ENCODE measurements around the gene PHOSPHO2. TPM values are rescaled to one million over a fixed set of nuclear protein-coding genes. Genes with fewer than 3 reads are reported as not detected.

The PHOSPHO2 gene
- total RNA-seq, 4 donors from 2014 or later: 12.1 to 20.0 (median 13.2) TPM

DNA sequence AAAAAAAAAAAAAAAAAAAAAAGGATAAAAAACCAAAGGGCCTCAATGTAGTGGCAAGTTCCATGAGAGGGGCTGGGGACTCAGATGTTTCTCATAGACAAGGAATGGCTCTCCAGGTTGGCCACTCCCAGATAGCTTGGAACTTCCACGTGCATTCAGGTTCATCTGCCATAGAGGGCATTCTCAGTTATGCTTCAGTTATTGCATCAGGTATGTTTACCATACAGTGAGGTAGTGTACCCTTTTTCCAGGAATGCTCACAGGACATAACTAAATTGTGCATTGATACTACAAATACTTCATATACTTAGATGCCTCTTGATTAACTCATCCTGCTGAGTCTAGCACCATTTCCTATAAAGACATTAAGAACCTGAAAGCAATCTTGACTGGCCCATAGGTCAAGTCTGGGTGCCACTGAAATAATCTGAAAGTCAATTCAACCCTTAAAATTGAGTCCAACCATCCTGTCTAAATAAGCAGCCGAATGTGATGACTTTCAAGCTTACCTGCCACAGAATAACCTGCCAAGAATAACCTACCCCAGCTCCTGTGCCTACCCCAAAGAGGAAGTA, 24.7 kb downstream of the PHOSPHO2 start:
- H3K4me3 ChIP-seq (replicated peaks in 1 of 3): no peak overlapping the region
- H3K9me3 ChIP-seq: no peaks in the 10 kb centered on the region
- no peaks in the 10 kb centered on the region for H3K27me3 ChIP-seq
- intact Hi-C loops (cut with DNase I): no loop called here
- H3K4me1 ChIP-seq: peaks cover 0 to 9% of the 10 kb centered on the region in 2 donors
- H3K27ac ChIP-seq: no peak overlapping the region
- no peak for DNase-seq
- H3K36me3 ChIP-seq: no peaks in the 10 kb centered on the region
- TF ChIP-seq, protein P1, sequence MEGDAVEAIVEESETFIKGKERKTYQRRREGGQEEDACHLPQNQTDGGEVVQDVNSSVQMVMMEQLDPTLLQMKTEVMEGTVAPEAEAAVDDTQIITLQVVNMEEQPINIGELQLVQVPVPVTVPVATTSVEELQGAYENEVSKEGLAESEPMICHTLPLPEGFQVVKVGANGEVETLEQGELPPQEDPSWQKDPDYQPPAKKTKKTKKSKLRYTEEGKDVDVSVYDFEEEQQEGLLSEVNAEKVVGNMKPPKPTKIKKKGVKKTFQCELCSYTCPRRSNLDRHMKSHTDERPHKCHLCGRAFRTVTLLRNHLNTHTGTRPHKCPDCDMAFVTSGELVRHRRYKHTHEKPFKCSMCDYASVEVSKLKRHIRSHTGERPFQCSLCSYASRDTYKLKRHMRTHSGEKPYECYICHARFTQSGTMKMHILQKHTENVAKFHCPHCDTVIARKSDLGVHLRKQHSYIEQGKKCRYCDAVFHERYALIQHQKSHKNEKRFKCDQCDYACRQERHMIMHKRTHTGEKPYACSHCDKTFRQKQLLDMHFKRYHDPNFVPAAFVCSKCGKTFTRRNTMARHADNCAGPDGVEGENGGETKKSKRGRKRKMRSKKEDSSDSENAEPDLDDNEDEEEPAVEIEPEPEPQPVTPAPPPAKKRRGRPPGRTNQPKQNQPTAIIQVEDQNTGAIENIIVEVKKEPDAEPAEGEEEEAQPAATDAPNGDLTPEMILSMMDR (IDR thresholded peaks at IDR 0.05): no peak
- no peak for TF ChIP-seq POLR2A (IDR thresholded peaks at IDR 0.05)
- 79 to 86% methylated on average over 2 of the region's 2 CpGs for WGBS, 2 donors

DNA sequence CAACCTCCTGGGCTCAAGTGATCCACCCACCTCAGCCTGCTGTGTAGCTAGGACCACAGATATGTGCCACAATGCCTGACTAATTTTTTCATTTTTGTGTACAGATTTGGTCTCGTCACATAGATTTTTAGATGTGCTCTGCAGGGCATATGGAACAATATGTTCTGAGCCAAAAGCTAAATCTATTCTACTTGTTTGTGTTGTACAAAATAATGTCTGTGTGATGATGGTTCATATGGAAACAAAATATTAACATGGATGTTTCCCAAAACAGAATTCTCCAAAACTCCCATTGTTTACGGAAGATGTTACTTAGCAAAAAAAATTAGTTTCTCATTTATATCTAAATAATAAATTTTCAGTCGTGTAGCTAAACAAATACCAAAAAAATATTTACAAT, 26.7 kb downstream of the PHOSPHO2 start:
- Histone ChIP-seq H3K36me3 (no peaks in the 10 kb centered on the region), H3K4me1 (peaks cover 0 to under 1% of the 10 kb centered on the region in 2 donors), H3K27ac (no peak overlapping the region), H3K27me3 (no peaks in the 10 kb centered on the region), H3K9me3 (no peaks in the 10 kb centered on the region), H3K4me3 (replicated peaks in 1 of 3) (no peak overlapping the region)
- whole genome bisulfite sequencing, 2 donors: 70 to 88% methylated on average over 3 of the region's 3 CpGs
- DNase-seq: no peak
- intact Hi-C loops (cut with DNase I): no loop called here
- TF ChIP-seq, protein P1 (IDR thresholded peaks at IDR 0.05): no peak
- TF ChIP-seq POLR2A (IDR thresholded peaks at IDR 0.05): no peak

- TF ChIP-seq POLR2A (IDR thresholded peaks at IDR 0.05): no peak
- TF ChIP-seq, protein P1 (IDR thresholded peaks at IDR 0.05): no peak
- no peaks in the 10 kb centered on the region for H3K27me3 ChIP-seq
- WGBS, 2 donors: 80 to 91% methylated on average over 5 of the region's 5 CpGs
- H3K4me3 ChIP-seq (replicated peaks in 1 of 3): no peak overlapping the region
- no peak overlapping the region for H3K27ac ChIP-seq
- intact Hi-C loops (cut with DNase I): no loop called here
- DNase-seq: no peak
- no peaks in the 10 kb centered on the region for H3K4me1 ChIP-seq
- no peaks in the 10 kb centered on the region for H3K36me3 ChIP-seq
- no peaks in the 10 kb centered on the region for H3K9me3 ChIP-seq
Observed at GRCh38 chr2:169727065-169727464, 32.8 kb downstream of the PHOSPHO2 start.

DNA sequence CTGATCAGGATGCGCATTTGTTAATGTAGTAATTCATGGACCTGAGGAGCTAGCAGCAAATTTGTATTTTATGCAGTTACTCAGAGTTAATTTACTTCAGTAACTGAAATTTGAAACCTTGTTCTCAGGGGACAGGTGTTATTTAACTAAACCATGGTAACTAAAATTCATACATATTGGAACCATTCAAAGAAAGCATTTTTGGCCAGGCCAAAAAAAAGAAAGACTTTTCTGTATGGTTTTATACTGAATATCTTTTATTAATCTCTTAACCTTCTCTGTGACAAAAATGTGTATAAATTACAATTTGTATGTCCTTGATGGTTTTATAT, 35.0 kb downstream of the PHOSPHO2 start:
- 94 to 95% methylated on average over 1 of the region's 1 CpG for WGBS, 2 donors

GRCh38 chr2:169732075-169732474, 37.8 kb downstream of the PHOSPHO2 start:
- Histone ChIP-seq H3K4me1 (peaks cover 0 to 6% of the 10 kb centered on the region in 2 donors), H3K9me3 (no peaks in the 10 kb centered on the region), H3K36me3 (no peaks in the 10 kb centered on the region), H3K27me3 (no peaks in the 10 kb centered on the region), H3K27ac (no peak overlapping the region), H3K4me3 (replicated peaks in 1 of 3) (no peak overlapping the region)
- WGBS, 2 donors: 80 to 86% methylated on average over 5 of the region's 5 CpGs
- DNase-seq: no peak
- intact Hi-C loops (cut with DNase I): no loop called here
- TF ChIP-seq, protein P1 (IDR thresholded peaks at IDR 0.05): no peak
- no peak for TF ChIP-seq POLR2A (IDR thresholded peaks at IDR 0.05)

More for the DNA sequence above, 35.0 kb downstream of the PHOSPHO2 start:
- H3K4me1 ChIP-seq: no peaks in the 10 kb centered on the region
- intact Hi-C loops (cut with DNase I): no loop called here
- no peak overlapping the region for H3K27ac ChIP-seq
- no peak overlapping the region for H3K4me3 ChIP-seq (replicated peaks in 1 of 3)
- no peaks in the 10 kb centered on the region for H3K36me3 ChIP-seq
- DNase-seq: no peak
- H3K9me3 ChIP-seq: no peaks in the 10 kb centered on the region
- no peaks in the 10 kb centered on the region for H3K27me3 ChIP-seq
- TF ChIP-seq, protein P1 (IDR thresholded peaks at IDR 0.05): no peak
- no peak for TF ChIP-seq POLR2A (IDR thresholded peaks at IDR 0.05)

Measured in thyroid gland (tissue), 4 donors.